NCI-H187 treated with DMSO at 0.1 percent for 48 hours (cell line): ENCODE measurements around the gene DNAJC24.
"Not testable (repeated sequence)": the region's sequence is repeated elsewhere in the genome, so short reads cannot be mapped to it uniquely, and the experiment has no call there.

Experiments
- DNase-seq: peaks from one replicate; lab custom pipeline; 2025; lab: John Stamatoyannopoulos, UW

DNAJC24 gene

GRCh38 chr11:31369348-31370329 is at the start of gene DNAJC24, which contains the start of gene DCDC1:
DNAJC24 (plus strand) TSS chr11:31369860; CDS start chr11:31370749, 889 bp downstream.
DCDC1 (minus strand) TSS chr11:31369739; CDS start chr11:31328280, 41,459 bp downstream.
- DNase-seq, result peak; percentile 86

- not testable (repeated sequence) for DNase-seq
Observed at GRCh38 chr11:31321494-31321893, 48.2 kb upstream of the DNAJC24 start.

- no peak for DNase-seq
Observed at GRCh38 chr11:31323145-31323544, 46.5 kb upstream of the DNAJC24 start.

GRCh38 chr11:31325160-31325559 is 44.5 kb upstream of the DNAJC24 start:
- DNase-seq, result no peak

- no peak for DNase-seq
Observed at GRCh38 chr11:31326470-31327148, 43.1 kb upstream of the DNAJC24 start.

GRCh38 chr11:31327417-31327816 is 42.2 kb upstream of the DNAJC24 start:
- DNase-seq, result no peak

- no peak for DNase-seq
Observed at GRCh38 chr11:31328697-31329096, 41.0 kb upstream of the DNAJC24 start.

- DNase-seq, result no peak
Observed at GRCh38 chr11:31337806-31338205, 31.9 kb upstream of the DNAJC24 start.

GRCh38 chr11:31340903-31341572 is 28.6 kb upstream of the DNAJC24 start:
- DNase-seq, result no peak

- DNase-seq, result no peak
Observed at GRCh38 chr11:31351168-31351567, 18.5 kb upstream of the DNAJC24 start.

- DNase-seq, result peak; percentile 59
Observed at GRCh38 chr11:31355131-31355530, 14.5 kb upstream of the DNAJC24 start.

GRCh38 chr11:31355817-31356216 is 13.8 kb upstream of the DNAJC24 start:
- no peak for DNase-seq

- DNase-seq, result no peak
Observed at GRCh38 chr11:31361743-31362142, 7.9 kb upstream of the DNAJC24 start.

GRCh38 chr11:31366795-31367194 is 2.9 kb upstream of the DNAJC24 start:
- no peak for DNase-seq

GRCh38 chr11:31375879-31376278 is 6.2 kb downstream of the DNAJC24 start:
- no peak for DNase-seq

GRCh38 chr11:31383116-31383515 is 13.5 kb downstream of the DNAJC24 start:
- no peak for DNase-seq

GRCh38 chr11:31387379-31387778 is 17.7 kb downstream of the DNAJC24 start:
- no peak for DNase-seq

- no peak for DNase-seq
Observed at GRCh38 chr11:31397239-31397834, 27.7 kb downstream of the DNAJC24 start.

GRCh38 chr11:31404614-31405013 is 35.0 kb downstream of the DNAJC24 start:
- DNase-seq, result no peak

GRCh38 chr11:31408201-31408600 is 38.5 kb downstream of the DNAJC24 start:
- no peak for DNase-seq

- no peak for DNase-seq
Observed at GRCh38 chr11:31412946-31413345, 43.3 kb downstream of the DNAJC24 start.

GRCh38 chr11:31414338-31414737 is 44.7 kb downstream of the DNAJC24 start:
- no peak for DNase-seq
